GM18868 (cell line): Measurements from ENCODE around the gene TNNC1.

ENCODE experiments used
- ATAC-seq: cut with Tn5 transposase; IDR thresholded peaks from one replicate; pipeline ENCODE4 v1.9.1; 2021; ENCODE audit warnings: mild to moderate bottlenecking, moderate library complexity; ENCODE audit not compliant: unreplicated experiment

TNNC1 gene

DNA sequence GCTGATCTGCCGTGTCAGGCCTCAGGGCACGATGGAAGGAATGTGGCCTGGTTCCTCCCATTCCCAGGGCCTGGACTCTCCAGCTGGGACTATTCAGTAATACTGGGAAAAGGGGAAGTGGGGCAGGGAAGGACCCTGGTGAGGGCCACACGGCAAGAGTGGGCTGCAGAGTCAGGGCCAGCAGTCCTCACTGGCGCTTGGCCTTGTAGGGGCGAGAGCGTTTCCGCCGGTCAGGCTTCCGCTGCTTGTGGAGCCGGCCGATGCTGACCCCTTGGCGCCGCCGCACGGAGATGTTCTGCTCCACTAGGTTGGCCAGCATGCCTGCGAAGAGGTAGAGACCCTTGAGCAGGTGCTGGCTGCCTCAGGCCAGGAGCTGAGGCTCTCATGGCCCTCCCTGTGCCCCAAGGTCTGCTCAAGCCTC, 51.7 kb downstream of the TNNC1 start:
- no peak for ATAC-seq

DNA sequence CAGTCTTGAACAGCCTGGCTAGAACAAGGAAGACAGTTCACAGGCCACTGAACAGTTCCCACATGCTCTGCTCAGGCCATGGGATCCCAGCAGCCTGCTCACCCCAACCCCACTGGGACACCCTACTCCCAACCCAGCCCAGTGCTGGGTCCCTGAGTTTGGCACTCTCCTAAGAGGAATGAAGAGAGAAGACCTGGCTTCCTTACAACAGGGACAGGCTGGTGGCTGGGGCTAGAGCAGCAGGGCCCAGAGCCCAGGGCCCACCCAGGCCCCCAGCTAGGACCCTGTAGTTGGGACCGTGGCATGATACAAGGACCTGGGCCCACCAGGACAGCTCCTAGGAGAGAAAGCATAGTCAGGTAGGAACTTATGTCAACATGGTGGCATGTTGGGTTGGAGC, 52.3 kb downstream of the TNNC1 start:
- no peak for ATAC-seq
